ENCODE results near the gene DNM3.

Gene DNM3

GRCh38 chr1:171868217-171868803 is 27.0 kb downstream of the DNM3 start:
- no peaks in the 10 kb centered on the region for H3F3A ChIP-seq (ENCODE audit: insufficient read depth, low read length)
- H3K36me3 ChIP-seq (replicated peaks; ENCODE audit: insufficient read depth, low read length), result no peaks in the 10 kb centered on the region
- no peak overlapping the region for H3K27ac ChIP-seq (ENCODE audit: low read length)
- H4K20me1 ChIP-seq (ENCODE audit: insufficient read depth, low read length), result no peaks in the 10 kb centered on the region
- H2AFZ ChIP-seq (ENCODE audit: low read length), result no peak overlapping the region
- no peaks in the 10 kb centered on the region for H3K27me3 ChIP-seq (replicated peaks; ENCODE audit: insufficient read depth, low read length)
- TF ChIP-seq EZH2 (optimal IDR thresholded peaks at IDR 0.05; ENCODE audit: low read depth, low read length) (no peak), CTCF (IDR thresholded peaks at IDR 0.05; ENCODE audit: low read length) (no peak), EZH2phosphoT487 (IDR thresholded peaks at IDR 0.05; ENCODE audit: low read length) (no peak)
- H3K79me2 ChIP-seq (ENCODE audit: low read length), result no peaks in the 10 kb centered on the region
- H3K9me3 ChIP-seq (replicated peaks; ENCODE audit: insufficient read depth, low read length), result no peaks in the 10 kb centered on the region
- no peak overlapping the region for H3K4me3 ChIP-seq (ENCODE audit: low read length)
- no peak overlapping the region for H3K9ac ChIP-seq (ENCODE audit: low read length)
- no peak for DNase-seq
- no peak overlapping the region for H3K4me2 ChIP-seq (ENCODE audit: low read depth, low read length)
- no peaks in the 10 kb centered on the region for H3K4me1 ChIP-seq (ENCODE audit: low read length)
- H3K9me2 ChIP-seq (replicated peaks; ENCODE audit: insufficient read depth, low read length), result no peaks in the 10 kb centered on the region

- no peak for DNase-seq
- Histone ChIP-seq H3K27ac (ENCODE audit: low read length) (no peak overlapping the region), H4K20me1 (ENCODE audit: insufficient read depth, low read length) (no peaks in the 10 kb centered on the region), H3K9me3 (replicated peaks; ENCODE audit: insufficient read depth, low read length) (no peaks in the 10 kb centered on the region), H3K36me3 (replicated peaks; ENCODE audit: insufficient read depth, low read length) (no peaks in the 10 kb centered on the region), H3K4me1 (ENCODE audit: low read length) (no peaks in the 10 kb centered on the region), H3K27me3 (replicated peaks; ENCODE audit: insufficient read depth, low read length) (no peaks in the 10 kb centered on the region), H3K4me2 (ENCODE audit: low read depth, low read length) (no peak overlapping the region), H3K9me2 (replicated peaks; ENCODE audit: insufficient read depth, low read length) (no peaks in the 10 kb centered on the region), H3K79me2 (ENCODE audit: low read length) (no peaks in the 10 kb centered on the region), H3F3A (ENCODE audit: insufficient read depth, low read length) (no peaks in the 10 kb centered on the region), H2AFZ (ENCODE audit: low read length) (no peak overlapping the region), H3K9ac (ENCODE audit: low read length) (no peak overlapping the region), H3K4me3 (ENCODE audit: low read length) (no peak overlapping the region)
- no peak for TF ChIP-seq EZH2phosphoT487 (IDR thresholded peaks at IDR 0.05; ENCODE audit: low read length)
- no peak for TF ChIP-seq EZH2 (optimal IDR thresholded peaks at IDR 0.05; ENCODE audit: low read depth, low read length)
- no peak for TF ChIP-seq CTCF (IDR thresholded peaks at IDR 0.05; ENCODE audit: low read length)
These were observed 27.8 kb downstream of the DNM3 start for GRCh38 chr1:171869097-171869496.

- Histone ChIP-seq H3K4me3 (ENCODE audit: low read length) (no peak overlapping the region), H3K27me3 (replicated peaks; ENCODE audit: insufficient read depth, low read length) (no peaks in the 10 kb centered on the region), H3F3A (ENCODE audit: insufficient read depth, low read length) (no peaks in the 10 kb centered on the region), H2AFZ (ENCODE audit: low read length) (no peak overlapping the region), H3K4me1 (ENCODE audit: low read length) (no peaks in the 10 kb centered on the region), H3K36me3 (replicated peaks; ENCODE audit: insufficient read depth, low read length) (no peaks in the 10 kb centered on the region), H3K9ac (ENCODE audit: low read length) (no peak overlapping the region), H3K9me3 (replicated peaks; ENCODE audit: insufficient read depth, low read length) (no peaks in the 10 kb centered on the region), H3K4me2 (ENCODE audit: low read depth, low read length) (no peak overlapping the region), H3K79me2 (ENCODE audit: low read length) (no peaks in the 10 kb centered on the region), H3K27ac (ENCODE audit: low read length) (no peak overlapping the region), H3K9me2 (replicated peaks; ENCODE audit: insufficient read depth, low read length) (no peaks in the 10 kb centered on the region), H4K20me1 (ENCODE audit: insufficient read depth, low read length) (no peaks in the 10 kb centered on the region)
- no peak for TF ChIP-seq EZH2phosphoT487 (IDR thresholded peaks at IDR 0.05; ENCODE audit: low read length)
- TF ChIP-seq CTCF (IDR thresholded peaks at IDR 0.05; ENCODE audit: low read length), result no peak
- TF ChIP-seq EZH2 (optimal IDR thresholded peaks at IDR 0.05; ENCODE audit: low read depth, low read length), result no peak
- DNase-seq, result no peak
These were observed 30.6 kb downstream of the DNM3 start for GRCh38 chr1:171871848-171872247.
